Mucosa of stomach (tissue), 1 donor: Measurements from ENCODE around the gene CBLN1.

Experiments
- H3K27me3 ChIP-seq: one replicate; pipeline ENCODE4 v1.7.0; 2013; ENCODE audit warnings: mild to moderate bottlenecking, low read length; ENCODE audit not compliant: control insufficient read depth, insufficient read depth
- H3K36me3 ChIP-seq: one replicate; pipeline ENCODE4 v1.7.0; 2013; ENCODE audit warnings: low read length; ENCODE audit not compliant: control insufficient read depth, insufficient read depth
- H3K4me1 ChIP-seq: one replicate; pipeline ENCODE4 v1.7.0; 2013; ENCODE audit warnings: mild to moderate bottlenecking, low read length; ENCODE audit not compliant: control insufficient read depth, insufficient read depth
- H3K4me3 ChIP-seq: one replicate; pipeline ENCODE4 v1.7.0; 2013; ENCODE audit warnings: low read length
- H3K9ac ChIP-seq: one replicate; pipeline ENCODE4 v1.7.0; 2013; ENCODE audit warnings: mild to moderate bottlenecking, low read length, moderate library complexity
- H3K9me3 ChIP-seq: one replicate; pipeline ENCODE4 v1.7.0; 2013; ENCODE audit warnings: mild to moderate bottlenecking, low read length, moderate library complexity; ENCODE audit not compliant: control insufficient read depth
- donor health status: Pancreatic carcinoma.

Gene CBLN1

GRCh38 chr16:49275870-49276269, 5.8 kb downstream of the CBLN1 start:
- no peak overlapping the region for H3K4me3 ChIP-seq
- no peaks in the 10 kb centered on the region for H3K9me3 ChIP-seq
- peaks cover 84% of the 10 kb centered on the region for H3K27me3 ChIP-seq
- H3K9ac ChIP-seq: no peak overlapping the region
- peaks cover 17% of the 10 kb centered on the region for H3K4me1 ChIP-seq
- no peaks in the 10 kb centered on the region for H3K36me3 ChIP-seq

GRCh38 chr16:49275050-49275730, 6.4 kb downstream of the CBLN1 start:
- Histone ChIP-seq H3K27me3 (peaks cover 77% of the 10 kb centered on the region), H3K4me3 (no peak overlapping the region)

GRCh38 chr16:49274591-49274990, 7.0 kb downstream of the CBLN1 start:
- Histone ChIP-seq H3K9ac (no peak overlapping the region), H3K4me1 (peaks cover 15% of the 10 kb centered on the region), H3K4me3 (no peak overlapping the region), H3K9me3 (no peaks in the 10 kb centered on the region), H3K27me3 (peaks cover 71% of the 10 kb centered on the region), H3K36me3 (no peaks in the 10 kb centered on the region)

More at GRCh38 chr16:49275050-49275730, 6.4 kb downstream of the CBLN1 start:
- Histone ChIP-seq H3K9ac (no peak overlapping the region), H3K9me3 (no peaks in the 10 kb centered on the region), H3K4me1 (peaks cover 17% of the 10 kb centered on the region), H3K36me3 (no peaks in the 10 kb centered on the region)

- H3K4me1 ChIP-seq: peaks cover 10% of the 10 kb centered on the region
- no peak overlapping the region for H3K4me3 ChIP-seq
- peaks cover 63% of the 10 kb centered on the region for H3K27me3 ChIP-seq
- no peak overlapping the region for H3K9ac ChIP-seq
- H3K9me3 ChIP-seq: no peaks in the 10 kb centered on the region
- H3K36me3 ChIP-seq: no peaks in the 10 kb centered on the region
Measured at GRCh38 chr16:49273771-49274170, 7.9 kb downstream of the CBLN1 start.

- Histone ChIP-seq H3K9ac (no peak overlapping the region), H3K36me3 (no peaks in the 10 kb centered on the region), H3K4me3 (no peak overlapping the region), H3K9me3 (no peaks in the 10 kb centered on the region), H3K4me1 (no peaks in the 10 kb centered on the region), H3K27me3 (peaks cover 39% of the 10 kb centered on the region)
Measured at GRCh38 chr16:49271363-49271762, 10.3 kb downstream of the CBLN1 start.

- no peaks in the 10 kb centered on the region for H3K9me3 ChIP-seq
- no peaks in the 10 kb centered on the region for H3K36me3 ChIP-seq
- H3K4me1 ChIP-seq: no peaks in the 10 kb centered on the region
- no peak overlapping the region for H3K4me3 ChIP-seq
- H3K27me3 ChIP-seq: peaks cover 18% of the 10 kb centered on the region
- H3K9ac ChIP-seq: no peak overlapping the region
Measured at GRCh38 chr16:49269201-49269600, 12.4 kb downstream of the CBLN1 start.

- H3K9ac ChIP-seq: no peak overlapping the region
- peaks cover 12% of the 10 kb centered on the region for H3K27me3 ChIP-seq
- H3K36me3 ChIP-seq: no peaks in the 10 kb centered on the region
- no peaks in the 10 kb centered on the region for H3K4me1 ChIP-seq
- no peak overlapping the region for H3K4me3 ChIP-seq
- no peaks in the 10 kb centered on the region for H3K9me3 ChIP-seq
Measured at GRCh38 chr16:49268667-49269066, 13.0 kb downstream of the CBLN1 start.

- Histone ChIP-seq H3K4me1 (peaks cover 6% of the 10 kb centered on the region), H3K9ac (no peak overlapping the region), H3K9me3 (no peaks in the 10 kb centered on the region), H3K4me3 (no peak overlapping the region), H3K36me3 (no peaks in the 10 kb centered on the region), H3K27me3 (no peaks in the 10 kb centered on the region)
Measured at GRCh38 chr16:49262501-49262900, 19.1 kb downstream of the CBLN1 start.

- Histone ChIP-seq H3K4me1 (peaks cover 6% of the 10 kb centered on the region), H3K9me3 (no peaks in the 10 kb centered on the region), H3K27me3 (no peaks in the 10 kb centered on the region), H3K36me3 (no peaks in the 10 kb centered on the region), H3K4me3 (no peak overlapping the region), H3K9ac (no peak overlapping the region)
Measured at GRCh38 chr16:49261930-49262329, 19.7 kb downstream of the CBLN1 start.

GRCh38 chr16:49260956-49261530, 20.6 kb downstream of the CBLN1 start:
- H3K4me1 ChIP-seq: peaks cover 6% of the 10 kb centered on the region
- no peak overlapping the region for H3K9ac ChIP-seq
- H3K4me3 ChIP-seq: no peak overlapping the region
- H3K9me3 ChIP-seq: no peaks in the 10 kb centered on the region
- no peaks in the 10 kb centered on the region for H3K27me3 ChIP-seq
- no peaks in the 10 kb centered on the region for H3K36me3 ChIP-seq

- Histone ChIP-seq H3K9ac (no peak overlapping the region), H3K36me3 (no peaks in the 10 kb centered on the region), H3K4me1 (peaks cover 6% of the 10 kb centered on the region), H3K27me3 (no peaks in the 10 kb centered on the region), H3K4me3 (no peak overlapping the region), H3K9me3 (no peaks in the 10 kb centered on the region)
Measured at GRCh38 chr16:49260253-49260652, 21.4 kb downstream of the CBLN1 start.

GRCh38 chr16:49259330-49259729, 22.3 kb downstream of the CBLN1 start:
- peaks cover 6% of the 10 kb centered on the region for H3K4me1 ChIP-seq
- H3K36me3 ChIP-seq: no peaks in the 10 kb centered on the region
- no peaks in the 10 kb centered on the region for H3K9me3 ChIP-seq
- no peaks in the 10 kb centered on the region for H3K27me3 ChIP-seq
- H3K4me3 ChIP-seq: no peak overlapping the region
- no peak overlapping the region for H3K9ac ChIP-seq
